Prostate gland (tissue), 2 donors: ENCODE data around the gene APBA2.
"Not testable (repeated sequence)": the region's sequence is repeated elsewhere in the genome, so short reads cannot be mapped to it uniquely, and the experiment has no call there.

Experiments used
- POLR2A ChIP-seq: fragments of 450-650 bp; IDR thresholded peaks from one replicate; pipeline ENCODE4 v1.6.1; 2016; ENCODE audit warnings: antibody characterized with exemption, mild to moderate bottlenecking
- POLR2AphosphoS5 ChIP-seq: sonication (generic); formaldehyde crosslinking; IDR thresholded peaks from one replicate; pipeline ENCODE4 v1.6.1; 2017; ENCODE audit warnings: antibody characterized with exemption
- TF ChIP-seq, protein P1 (sequence below), 4 experiments: fragments of 200-600 bp in 2 of 4; fragments of 450-650 bp in 2 of 4; sonication (generic) in 2 of 4; IDR thresholded peaks; 1 replicate in 3 of 4; 2 replicates in 1 of 4; pipeline ENCODE4 v1.5.1; 2016 to 2019; ENCODE audit warnings: antibody characterized with exemption in 4 of 4, mild to moderate bottlenecking in 2 of 4, moderate library complexity in 2 of 4

DNA sequence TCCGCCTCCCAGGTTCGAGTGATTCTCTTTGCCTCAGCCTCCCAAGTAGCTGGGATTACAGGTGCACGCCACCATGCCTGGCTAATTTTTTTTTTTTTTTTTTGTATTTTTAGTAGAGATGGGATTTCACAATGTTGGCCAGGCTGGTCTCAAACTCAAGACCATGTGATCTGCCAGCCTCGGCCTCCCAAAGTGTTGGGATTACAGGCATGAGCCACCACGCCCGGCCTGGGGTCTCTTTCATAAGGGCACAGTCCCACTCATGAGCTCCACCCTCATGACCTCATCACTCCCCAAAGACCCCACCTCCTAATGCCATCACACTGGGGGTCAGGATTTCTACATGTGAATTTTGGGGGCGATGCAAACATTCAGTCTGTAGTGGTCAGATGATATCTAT is 159.4 kb downstream of the APBA2 start:
- TF ChIP-seq, protein P1, sequence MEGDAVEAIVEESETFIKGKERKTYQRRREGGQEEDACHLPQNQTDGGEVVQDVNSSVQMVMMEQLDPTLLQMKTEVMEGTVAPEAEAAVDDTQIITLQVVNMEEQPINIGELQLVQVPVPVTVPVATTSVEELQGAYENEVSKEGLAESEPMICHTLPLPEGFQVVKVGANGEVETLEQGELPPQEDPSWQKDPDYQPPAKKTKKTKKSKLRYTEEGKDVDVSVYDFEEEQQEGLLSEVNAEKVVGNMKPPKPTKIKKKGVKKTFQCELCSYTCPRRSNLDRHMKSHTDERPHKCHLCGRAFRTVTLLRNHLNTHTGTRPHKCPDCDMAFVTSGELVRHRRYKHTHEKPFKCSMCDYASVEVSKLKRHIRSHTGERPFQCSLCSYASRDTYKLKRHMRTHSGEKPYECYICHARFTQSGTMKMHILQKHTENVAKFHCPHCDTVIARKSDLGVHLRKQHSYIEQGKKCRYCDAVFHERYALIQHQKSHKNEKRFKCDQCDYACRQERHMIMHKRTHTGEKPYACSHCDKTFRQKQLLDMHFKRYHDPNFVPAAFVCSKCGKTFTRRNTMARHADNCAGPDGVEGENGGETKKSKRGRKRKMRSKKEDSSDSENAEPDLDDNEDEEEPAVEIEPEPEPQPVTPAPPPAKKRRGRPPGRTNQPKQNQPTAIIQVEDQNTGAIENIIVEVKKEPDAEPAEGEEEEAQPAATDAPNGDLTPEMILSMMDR (IDR thresholded peaks at IDR 0.05) = not testable (repeated sequence)
- not testable (repeated sequence) for TF ChIP-seq POLR2AphosphoS5, POLR2A
